Upper lobe of left lung (tissue), 4 donors: ENCODE data around the gene CDH13.

Source experiments
- CTCF ChIP-seq, 6 experiments: fragments of 450-650 bp in 4 of 6; fragments of 200-600 bp in 2 of 6; sonication (generic) in 2 of 6; IDR thresholded peaks; one replicate each; pipeline ENCODE4 v1.5.1; 2016 to 2019; ENCODE audit warnings: antibody characterized with exemption in 6 of 6
- EP300 ChIP-seq, 4 donors: sonication (generic); formaldehyde crosslinking; IDR thresholded peaks; one replicate each; pipeline ENCODE4 v1.5.1; 2017; ENCODE audit warnings: antibody characterized with exemption in 4 of 4, control low read depth in 2 of 4
- POLR2A ChIP-seq, 4 donors: fragments of 450-650 bp; IDR thresholded peaks; one replicate each; pipeline ENCODE4 v1.5.1; 2016 to 2017; ENCODE audit warnings: antibody characterized with exemption in 4 of 4, mild to moderate bottlenecking in 2 of 4
- POLR2AphosphoS5 ChIP-seq, 2 donors: sonication (generic); formaldehyde crosslinking; IDR thresholded peaks; one replicate each; pipeline ENCODE4 v1.5.1; 2017; ENCODE audit warnings: antibody characterized with exemption in 2 of 2

GRCh38 chr16:83197450-83197849 is 570.7 kb downstream of the CDH13 start:
- TF ChIP-seq CTCF (IDR thresholded peaks at IDR 0.05) (no peak), POLR2AphosphoS5 (IDR thresholded peaks at IDR 0.05) (no peak), POLR2A (IDR thresholded peaks at IDR 0.05) (no peak), EP300 (IDR thresholded peaks at IDR 0.05) (no peak)
